ENCODE data around the gene MRPL21.

The MRPL21 gene

DNA sequence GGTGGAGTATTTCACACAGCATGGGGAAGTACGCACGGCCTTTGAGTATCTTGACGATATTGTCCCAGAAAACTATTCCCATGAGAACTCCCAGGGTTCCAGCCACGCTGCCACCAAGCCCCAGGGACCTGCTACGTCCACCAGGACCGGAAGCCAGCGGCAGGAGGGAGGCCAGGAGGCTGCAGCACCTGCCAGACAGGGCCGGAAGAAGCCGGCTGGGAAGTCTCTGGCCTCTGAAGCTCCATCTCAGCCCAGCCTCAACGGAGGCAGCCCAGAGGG lies 32.7 kb upstream of the MRPL21 start:
- no peak for DNase-seq
- in situ Hi-C loops (cut with HindIII; ENCODE audit: low pct_ligation_motif_present, low pct_unique_long_range_greater_than_20kb, low sequenced_read_pairs) = no loop called here

DNA sequence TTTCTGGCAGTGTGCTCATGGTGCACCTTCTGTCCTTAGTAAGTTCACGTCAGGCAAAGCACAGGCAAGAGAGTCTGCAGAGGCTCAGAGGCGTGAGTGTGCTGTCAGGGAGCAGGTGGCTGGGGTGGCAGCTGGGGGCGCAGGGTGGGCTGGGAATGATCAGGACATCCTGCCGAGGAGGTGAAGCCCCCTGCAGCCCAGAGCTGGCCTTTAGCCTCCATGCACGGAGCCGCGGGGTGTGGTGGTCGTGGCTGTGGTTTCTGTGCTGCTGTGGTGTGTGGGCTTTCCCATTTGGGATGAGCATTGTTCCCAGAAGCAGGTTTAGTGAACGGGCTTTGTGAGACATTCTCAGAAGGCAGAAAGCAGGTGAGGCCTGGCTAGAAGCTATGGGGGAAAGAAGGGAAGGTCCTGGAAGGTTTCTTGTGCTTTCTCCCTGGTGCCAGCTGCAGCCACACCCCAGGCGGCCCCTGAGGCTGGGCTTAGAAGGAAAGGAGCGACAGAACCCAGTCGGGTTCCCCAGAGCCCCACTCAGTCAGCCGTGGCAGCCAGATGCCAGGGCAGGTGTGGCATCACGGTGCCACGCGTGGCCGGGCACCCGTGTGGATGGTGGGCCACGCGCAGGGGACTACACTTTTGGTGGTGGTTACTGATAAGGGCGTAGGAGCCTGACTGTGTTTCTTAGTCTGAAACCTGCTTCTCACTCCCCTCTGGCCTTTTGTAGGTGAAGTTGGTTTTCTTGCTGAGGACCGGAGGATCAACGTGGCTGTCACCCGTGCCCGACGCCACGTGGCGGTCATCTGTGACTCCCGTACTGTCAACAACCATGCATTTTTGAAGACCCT lies 32.1 kb upstream of the MRPL21 start:
- DNase-seq = no peak
- in situ Hi-C loops (cut with HindIII; ENCODE audit: low pct_ligation_motif_present, low pct_unique_long_range_greater_than_20kb, low sequenced_read_pairs) = no loop called here

DNA sequence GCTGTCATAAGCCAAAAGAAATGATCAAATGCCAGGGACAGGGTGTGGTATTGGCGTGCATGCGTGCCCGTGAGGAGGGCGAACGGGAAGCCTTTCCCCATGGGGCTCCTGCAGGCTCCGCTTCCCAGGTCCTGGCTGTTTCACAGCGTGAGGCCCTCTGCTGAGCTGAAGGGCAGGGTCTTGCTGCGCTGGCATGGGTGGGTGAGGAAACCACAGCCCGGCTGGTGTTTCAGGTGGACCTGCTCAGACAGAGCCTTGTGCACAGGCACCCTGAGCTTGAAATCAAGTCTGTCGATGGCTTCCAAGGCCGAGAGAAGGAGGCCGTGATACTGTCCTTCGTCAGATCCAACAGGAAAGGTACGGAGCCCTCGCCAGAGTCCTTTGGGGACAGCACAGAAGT lies 31.4 kb upstream of the MRPL21 start:
- no peak for DNase-seq
- in situ Hi-C loops (cut with HindIII; ENCODE audit: low pct_ligation_motif_present, low pct_unique_long_range_greater_than_20kb, low sequenced_read_pairs) = no loop called here

GRCh38 chr11:68934666-68935065 lies 31.0 kb upstream of the MRPL21 start:
- in situ Hi-C loops (cut with HindIII; ENCODE audit: low pct_ligation_motif_present, low pct_unique_long_range_greater_than_20kb, low sequenced_read_pairs) = no loop called here
- no peak for DNase-seq

DNA sequence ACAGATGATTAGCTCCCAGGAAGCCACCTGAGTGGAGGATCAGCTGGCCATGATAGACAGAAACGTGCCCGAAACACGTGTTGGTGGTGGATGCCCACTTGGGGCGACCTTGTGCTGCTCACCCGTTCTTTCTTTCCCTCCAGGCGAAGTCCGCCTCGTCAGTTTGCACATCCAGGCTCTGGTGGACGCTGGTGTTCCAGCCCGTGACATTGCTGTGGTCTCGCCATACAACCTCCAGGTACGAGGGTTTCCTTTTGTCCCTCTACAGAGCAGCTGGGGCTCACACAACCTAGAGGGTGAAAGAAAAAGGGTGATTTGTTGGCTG lies 30.7 kb upstream of the MRPL21 start:
- in situ Hi-C loops (cut with HindIII; ENCODE audit: low pct_ligation_motif_present, low pct_unique_long_range_greater_than_20kb, low sequenced_read_pairs) = no loop called here
- no peak for DNase-seq

DNA sequence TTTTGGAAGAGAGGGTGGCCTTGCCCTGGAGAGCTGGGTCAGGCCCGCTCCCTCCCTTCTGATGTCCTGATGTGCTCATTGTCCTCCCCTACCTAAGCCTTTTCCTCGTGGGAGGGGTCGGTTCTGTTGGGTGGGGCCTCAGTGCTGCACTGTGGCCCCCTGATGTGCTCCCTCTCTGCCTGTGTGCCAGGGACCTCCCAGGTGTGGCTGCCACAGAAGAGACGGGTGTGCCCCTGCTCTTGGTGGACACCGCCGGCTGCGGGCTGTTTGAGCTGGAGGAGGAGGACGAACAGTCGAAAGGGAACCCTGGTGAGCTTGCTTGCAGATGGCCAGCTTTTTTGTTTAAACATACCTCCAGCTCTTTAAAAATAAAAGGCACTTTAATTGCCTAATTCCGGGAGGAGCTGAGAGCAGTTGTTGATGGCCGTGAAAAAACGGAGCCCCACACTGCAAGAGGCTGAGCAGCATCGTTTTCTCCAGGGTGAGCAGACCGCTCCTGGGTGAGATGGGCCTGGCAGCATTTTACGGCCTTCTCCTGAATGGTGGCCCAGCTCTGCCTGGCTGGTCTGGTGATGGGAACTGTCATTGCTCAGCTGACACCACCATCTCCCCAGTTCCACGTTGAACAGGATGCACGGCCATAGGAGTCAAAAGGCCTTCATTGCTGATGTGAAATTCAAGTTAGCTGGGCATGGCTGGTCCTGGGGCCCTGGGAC lies 30.1 kb upstream of the MRPL21 start:
- in situ Hi-C loops (cut with HindIII; ENCODE audit: low pct_ligation_motif_present, low pct_unique_long_range_greater_than_20kb, low sequenced_read_pairs) = no loop called here
- no peak for DNase-seq

DNA sequence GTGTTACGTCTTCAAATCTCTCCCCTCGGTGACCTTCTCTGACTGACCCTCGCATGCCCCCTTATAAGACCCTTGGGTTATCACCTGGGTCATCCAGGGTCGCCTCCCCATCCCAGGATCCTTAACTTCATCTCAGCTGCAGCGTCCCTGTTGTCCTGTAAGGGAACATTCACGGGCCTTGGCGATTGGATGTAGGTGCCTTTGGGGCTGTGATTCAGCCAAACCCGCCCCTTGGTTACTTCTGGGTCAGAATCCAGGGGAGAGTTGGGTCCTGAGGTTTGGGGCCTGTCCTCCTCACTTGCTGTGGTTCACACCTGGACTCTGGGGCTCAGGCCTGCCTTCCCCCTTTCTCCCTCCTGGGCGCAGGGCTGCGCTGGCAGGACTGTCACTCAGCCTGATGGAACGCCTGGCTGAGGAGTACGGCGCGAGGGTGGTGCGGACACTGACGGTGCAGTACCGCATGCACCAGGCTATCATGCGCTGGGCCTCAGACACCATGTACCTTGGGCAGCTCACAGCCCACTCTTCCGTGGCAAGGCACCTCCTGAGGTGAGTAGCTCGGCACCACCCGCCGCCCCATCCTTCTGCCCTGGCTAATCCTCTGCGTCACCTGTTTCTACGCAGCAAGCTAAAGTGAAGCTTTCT lies 29.4 kb upstream of the MRPL21 start:
- no peak for DNase-seq
- in situ Hi-C loops (cut with HindIII; ENCODE audit: low pct_ligation_motif_present, low pct_unique_long_range_greater_than_20kb, low sequenced_read_pairs) = no loop called here

- in situ Hi-C loops (cut with HindIII; ENCODE audit: low pct_ligation_motif_present, low pct_unique_long_range_greater_than_20kb, low sequenced_read_pairs) = no loop called here
Measured at GRCh38 chr11:68932358-68932757, 28.7 kb upstream of the MRPL21 start.

DNA sequence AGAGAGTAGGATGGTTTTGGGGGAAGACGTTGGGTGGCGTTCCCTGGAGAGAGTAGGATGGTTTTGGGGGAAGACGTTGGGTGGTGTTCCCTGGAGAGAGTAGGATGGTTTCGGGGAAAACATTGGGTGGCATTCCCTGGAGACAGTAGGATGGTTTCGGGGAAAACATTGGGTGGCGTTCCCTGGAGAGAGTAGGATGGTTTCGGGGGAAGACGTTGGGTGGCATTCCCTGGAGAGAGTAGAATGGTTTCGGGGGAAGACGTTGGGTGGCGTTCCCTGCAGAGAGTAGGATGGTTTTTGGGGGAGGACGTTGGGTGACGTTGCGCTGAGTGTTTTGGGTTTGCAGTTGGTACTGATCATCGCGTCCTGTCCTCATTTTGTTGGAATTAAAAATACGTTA lies 28.3 kb upstream of the MRPL21 start:
- DNase-seq = no peak
- in situ Hi-C loops (cut with HindIII; ENCODE audit: low pct_ligation_motif_present, low pct_unique_long_range_greater_than_20kb, low sequenced_read_pairs) = no loop called here

More at GRCh38 chr11:68932358-68932757, 28.7 kb upstream of the MRPL21 start:
- no peak for DNase-seq

DNA sequence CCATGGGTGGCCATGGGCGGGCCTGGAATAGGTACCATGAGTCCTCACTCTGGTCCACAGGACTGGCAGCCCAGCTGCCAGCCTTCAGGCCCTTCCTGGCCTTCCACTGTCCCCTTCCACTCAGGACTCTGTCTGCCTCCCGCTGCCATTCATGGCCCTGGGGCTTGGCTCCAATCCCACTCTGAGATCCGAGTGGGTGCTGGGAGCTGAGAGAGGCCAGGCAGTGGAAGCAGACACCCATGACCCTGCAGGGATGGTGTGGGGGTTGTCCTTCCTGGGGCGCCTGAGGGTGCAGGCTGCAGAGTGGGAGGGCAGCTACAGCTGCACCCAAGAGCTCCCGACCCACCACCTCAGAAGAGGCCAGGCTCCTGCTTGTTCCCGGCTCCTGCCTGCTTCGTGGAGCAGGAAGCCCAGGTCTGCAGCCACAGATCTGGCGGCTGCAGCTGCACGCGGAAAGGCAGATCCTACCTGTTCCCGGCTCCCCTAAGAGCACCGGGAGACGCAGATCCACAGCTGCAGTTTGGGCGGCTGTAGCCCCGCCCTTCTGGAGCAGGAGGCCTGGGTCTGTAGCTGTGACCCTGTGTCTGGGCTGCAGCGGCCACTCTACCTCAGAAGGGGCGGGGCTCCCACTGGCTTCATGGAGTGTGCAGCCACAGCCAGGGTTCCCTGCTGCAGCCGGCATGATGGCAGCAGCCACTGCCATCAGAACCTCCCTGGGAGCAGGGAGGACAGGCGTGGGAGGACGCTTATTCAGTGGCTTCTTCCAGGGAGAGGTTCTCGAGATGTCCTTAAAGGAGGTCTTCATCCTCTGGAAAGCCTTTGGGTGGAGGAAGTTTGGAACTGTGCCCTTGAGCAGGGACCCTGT lies 27.6 kb upstream of the MRPL21 start:
- in situ Hi-C loops (cut with HindIII; ENCODE audit: low pct_ligation_motif_present, low pct_unique_long_range_greater_than_20kb, low sequenced_read_pairs) = no loop called here
- no peak for DNase-seq

DNA sequence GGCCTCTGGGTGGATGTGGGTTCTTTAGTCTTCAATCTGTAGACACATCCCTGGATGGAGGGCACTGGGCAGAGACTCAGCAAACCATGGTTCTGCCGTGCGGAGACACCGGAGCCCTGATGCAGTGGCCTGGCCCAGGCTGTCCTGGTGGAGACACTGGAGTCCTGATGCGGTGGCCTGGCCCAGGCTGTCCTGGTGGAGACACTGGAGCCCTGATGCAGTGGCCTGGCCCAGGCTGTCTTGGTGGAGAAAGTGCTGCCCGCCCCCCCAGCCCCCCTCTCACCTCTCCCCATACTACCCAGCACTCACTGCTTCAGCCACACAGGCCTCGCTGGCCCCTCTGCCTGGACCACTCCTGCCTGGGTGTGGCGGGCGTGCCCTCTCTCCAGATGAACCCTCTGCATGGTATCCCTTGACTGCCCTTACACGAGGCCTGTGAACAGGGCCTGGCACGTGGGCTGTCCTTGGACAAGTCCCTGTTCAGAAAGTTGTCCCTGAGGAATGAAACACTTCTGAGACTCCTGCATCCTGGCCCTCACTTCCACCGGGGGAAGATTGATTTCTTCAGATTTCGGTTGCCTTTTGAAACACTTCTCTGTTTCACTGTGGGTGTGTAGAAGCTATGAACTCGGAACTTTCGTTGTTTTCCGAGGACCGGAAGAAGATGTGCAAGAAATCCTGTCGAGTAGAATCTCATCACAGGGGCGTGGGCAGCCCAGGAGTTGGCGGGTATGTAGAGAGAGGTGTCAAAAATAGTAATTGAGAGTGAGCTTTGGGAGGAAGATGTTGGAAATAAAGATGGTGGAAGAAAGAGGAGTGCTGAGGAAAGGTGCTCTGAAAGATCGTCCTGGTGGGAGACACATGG lies 26.3 kb upstream of the MRPL21 start:
- in situ Hi-C loops (cut with HindIII; ENCODE audit: low pct_ligation_motif_present, low pct_unique_long_range_greater_than_20kb, low sequenced_read_pairs) = no loop called here
- DNase-seq = no peak

DNA sequence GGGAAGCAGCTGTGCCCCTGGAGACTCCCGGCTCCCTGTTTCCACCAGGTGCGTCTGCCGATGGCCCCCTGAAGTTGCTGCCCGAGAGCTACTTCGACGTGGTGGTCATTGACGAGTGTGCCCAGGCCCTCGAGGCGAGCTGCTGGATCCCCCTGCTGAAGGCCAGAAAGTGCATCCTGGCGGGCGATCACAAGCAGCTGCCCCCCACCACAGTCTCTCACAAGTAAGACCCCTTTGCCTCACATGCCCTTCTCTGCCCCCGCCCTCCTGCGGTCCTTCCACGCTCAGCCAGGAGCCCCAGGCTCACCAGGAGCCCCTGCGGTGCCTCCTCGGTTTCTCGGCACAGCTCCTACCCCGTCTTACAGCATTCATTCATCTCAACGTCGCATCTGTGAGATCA lies 25.5 kb upstream of the MRPL21 start:
- in situ Hi-C loops (cut with HindIII; ENCODE audit: low pct_ligation_motif_present, low pct_unique_long_range_greater_than_20kb, low sequenced_read_pairs) = no loop called here
- DNase-seq = no peak

GRCh38 chr11:68928136-68928880 lies 24.7 kb upstream of the MRPL21 start:
- in situ Hi-C loops (cut with HindIII; ENCODE audit: low pct_ligation_motif_present, low pct_unique_long_range_greater_than_20kb, low sequenced_read_pairs) = no loop called here
- no peak for DNase-seq

DNA sequence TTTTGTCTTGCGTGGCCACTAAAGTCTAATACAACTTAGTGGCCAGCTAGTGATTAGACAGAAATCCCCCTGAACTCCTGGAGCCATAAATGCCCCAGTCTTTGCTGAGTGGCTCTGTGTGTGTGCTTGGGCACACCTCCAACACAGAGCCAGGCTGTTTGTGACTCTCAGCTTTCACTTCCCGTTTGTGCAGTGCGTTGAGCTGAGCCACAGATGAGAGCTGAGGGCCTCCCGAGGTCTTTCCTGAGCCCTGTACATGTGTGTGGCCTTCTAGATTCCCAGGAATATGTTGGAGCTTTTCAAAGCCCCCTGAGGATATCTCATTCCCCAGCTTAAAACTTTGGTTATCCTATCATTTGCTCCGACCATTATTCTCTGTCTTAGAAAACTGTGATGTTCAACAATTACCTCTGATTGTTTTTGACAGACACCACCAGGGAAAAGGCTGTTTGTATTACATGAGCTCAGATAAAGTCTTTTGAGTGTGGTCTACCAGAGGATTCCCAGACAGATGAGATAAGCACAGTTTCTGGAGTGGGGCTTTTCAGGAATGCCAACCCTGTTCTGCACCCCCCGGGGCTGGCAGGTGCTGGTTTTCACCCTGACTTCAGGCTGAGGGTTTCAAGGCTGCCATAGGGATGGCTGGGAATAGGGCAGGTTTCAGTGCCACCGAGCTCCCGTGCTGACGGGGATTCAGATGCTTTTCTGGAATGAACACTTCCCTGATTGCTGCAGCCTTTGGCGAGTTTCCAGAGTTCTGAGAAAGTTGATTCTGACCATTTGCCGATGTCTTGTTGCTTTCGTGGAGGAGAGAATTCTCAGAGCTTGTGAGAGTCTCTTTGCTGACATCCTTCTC lies 23.9 kb upstream of the MRPL21 start:
- in situ Hi-C loops (cut with HindIII; ENCODE audit: low pct_ligation_motif_present, low pct_unique_long_range_greater_than_20kb, low sequenced_read_pairs) = no loop called here
- DNase-seq = no peak

DNA sequence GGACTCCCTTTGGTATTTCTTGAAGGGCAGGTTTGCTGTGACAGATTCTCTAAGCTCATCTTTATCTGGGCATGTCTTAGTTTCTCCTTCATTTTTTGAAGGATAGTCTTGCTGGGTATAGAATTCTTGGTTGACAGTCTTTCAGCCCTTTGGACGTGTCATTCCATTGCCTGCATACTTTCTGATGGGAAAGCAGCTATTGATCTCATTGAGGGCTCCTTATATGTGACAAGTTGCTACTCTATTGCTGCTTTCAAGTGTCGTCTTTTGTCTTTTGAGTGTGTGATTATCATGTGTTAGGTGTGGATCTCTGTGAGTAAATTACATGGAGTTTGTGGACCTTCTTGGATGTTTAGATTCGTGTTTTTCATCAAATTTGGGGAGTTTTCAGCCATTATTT lies 22.0 kb upstream of the MRPL21 start:
- DNase-seq = peak; percentile 8
- in situ Hi-C loops (cut with HindIII; ENCODE audit: low pct_ligation_motif_present, low pct_unique_long_range_greater_than_20kb, low sequenced_read_pairs) = no loop called here

DNA sequence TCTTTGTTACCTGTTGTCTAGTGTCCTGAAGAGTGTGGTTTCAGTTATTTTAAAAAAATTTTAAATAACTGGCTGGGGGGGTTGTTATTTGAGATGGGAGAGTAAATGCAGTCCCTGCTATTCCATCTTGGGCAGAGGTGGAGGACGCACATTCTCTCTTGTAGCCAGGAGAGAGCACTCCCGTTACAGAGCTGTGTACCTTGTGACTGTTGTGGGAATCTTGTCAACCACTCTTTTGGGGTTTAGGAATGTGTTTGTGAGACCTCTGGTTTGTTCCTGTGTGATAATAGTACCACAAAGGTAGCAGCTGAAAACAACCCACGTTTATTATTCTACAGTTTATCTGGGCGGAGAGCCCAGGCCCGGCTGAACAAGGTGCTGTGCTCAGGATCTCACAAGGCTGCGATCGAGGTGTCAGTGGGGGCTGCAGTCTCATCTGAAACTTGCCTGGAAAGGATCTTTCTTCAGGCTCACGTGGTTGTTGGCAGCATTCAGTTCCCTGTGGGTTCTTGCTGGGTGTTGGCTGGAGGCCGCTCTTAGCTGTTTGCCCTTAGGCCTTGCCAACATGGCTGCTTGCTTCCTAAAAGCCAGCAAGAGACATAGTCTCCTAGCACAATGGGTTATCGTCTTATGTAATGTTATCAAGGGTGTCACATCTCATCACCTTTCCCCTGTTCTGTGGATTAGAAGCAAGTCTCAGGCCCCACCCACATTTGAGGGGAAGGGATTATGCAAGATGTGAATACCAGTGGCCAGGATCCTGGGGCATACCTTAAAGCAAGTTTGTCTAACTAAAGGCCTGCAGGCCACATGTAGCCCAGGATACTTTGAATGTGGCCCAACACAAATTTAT lies 20.7 kb upstream of the MRPL21 start:
- in situ Hi-C loops (cut with HindIII; ENCODE audit: low pct_ligation_motif_present, low pct_unique_long_range_greater_than_20kb, low sequenced_read_pairs) = no loop called here
- no peak for DNase-seq

Data from ACHN (cell line).